Measurements from ENCODE around the gene ARID5B.

Gene ARID5B

DNA sequence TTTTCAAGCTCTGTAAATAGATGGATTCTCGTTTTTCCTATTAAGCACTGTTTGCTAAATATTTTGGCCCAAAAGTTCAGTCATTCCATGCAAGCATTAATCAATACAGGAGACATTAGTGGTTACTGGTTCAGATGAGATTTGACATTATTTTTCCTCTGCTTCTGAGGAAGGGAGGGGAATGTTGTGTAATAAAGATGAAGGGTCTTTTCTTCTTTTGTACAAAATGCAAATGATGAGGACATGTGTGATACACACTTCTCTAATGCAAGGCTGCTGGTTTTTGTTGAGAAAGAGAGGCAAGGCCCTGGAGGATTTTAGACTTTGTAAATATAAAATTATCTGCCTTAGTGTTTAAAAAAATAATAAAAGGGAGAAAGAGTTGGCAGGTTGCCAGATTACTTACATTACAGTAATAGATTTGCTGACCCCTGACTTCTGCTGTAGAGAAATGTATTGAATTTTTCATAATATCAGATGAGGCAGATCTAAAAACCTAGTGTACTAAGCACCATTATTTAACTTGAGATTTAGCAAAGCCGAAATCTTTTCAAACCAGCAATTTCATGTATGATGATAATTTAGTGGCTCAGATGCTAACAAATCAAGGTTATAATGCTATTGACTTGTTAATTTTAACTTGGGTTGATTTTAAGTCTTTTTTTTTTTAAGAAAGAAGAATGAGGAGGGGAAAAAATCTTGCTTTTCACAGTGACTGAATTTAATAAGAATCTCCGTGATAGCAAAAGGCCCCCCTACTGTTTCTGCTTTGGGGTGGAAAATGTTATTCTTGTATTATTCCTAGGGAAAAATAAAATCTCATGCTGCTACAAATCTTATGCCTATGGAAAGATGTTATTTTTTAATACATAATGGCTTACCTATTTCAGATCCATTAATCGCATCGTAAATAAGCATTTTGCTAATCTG lies 180.1 kb downstream of the ARID5B start:
- DNase-seq: peak; percentile 67

DNA sequence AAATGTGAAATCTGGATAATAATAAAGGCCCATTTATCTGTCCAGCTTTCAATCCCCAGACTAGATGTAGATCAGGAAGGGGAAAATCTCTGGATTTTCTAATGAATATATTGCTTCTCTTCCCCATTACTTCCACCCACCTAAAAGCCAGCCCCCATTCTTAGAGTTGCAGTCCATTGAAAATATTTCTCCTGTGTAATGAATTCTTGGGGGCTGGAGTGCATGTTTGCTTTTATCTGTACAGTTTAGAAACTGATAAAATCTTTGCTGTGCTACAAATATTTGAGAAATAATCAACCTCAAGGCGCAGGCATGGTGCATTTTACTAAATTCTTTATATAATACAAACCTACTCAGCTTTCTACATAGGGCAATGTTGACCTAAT lies 180.8 kb downstream of the ARID5B start:
- no peak for DNase-seq

- DNase-seq: peak; percentile 69
Measured at GRCh38 chr10:62082729-62083411, 181.4 kb downstream of the ARID5B start.

DNA sequence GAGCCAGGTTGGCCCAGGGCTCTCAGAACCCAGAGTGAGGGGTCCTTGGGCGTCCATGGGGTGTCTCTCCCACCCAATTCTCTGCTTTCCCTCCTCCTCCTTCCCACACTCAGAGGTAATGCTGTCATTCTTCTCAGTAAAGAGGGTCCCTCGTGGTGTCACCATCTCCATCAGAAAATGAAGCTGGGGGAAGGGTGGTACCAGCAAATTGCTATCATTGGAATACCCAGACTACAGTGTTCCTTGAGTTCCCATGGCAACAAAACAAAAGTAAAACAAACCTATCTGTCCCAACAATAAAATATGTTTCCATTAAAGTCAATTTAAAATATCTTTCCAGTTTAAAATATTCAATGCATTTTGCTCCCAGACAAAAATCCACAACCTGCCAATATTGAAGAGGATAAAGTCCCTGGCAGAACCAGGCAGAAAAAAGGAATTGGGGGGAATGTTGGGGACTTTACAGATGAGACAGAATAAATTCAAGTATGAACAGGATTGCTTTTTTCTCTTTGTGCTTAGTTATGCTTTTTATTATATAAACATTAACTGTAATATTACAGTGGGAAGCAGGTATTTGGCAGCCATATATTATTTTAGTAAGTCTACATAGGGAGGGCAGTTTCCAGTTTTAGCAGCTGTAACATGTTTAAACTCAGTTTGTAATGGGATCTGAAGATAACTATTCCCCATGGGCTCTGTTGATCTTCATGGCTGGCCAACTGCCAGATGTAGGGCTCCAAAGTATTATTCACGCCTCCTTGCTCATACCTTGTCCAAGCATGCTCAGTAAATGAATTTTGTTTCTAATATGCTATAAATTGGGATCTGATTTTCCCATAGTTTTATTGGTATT lies 182.1 kb downstream of the ARID5B start:
- peak; percentile 90 for DNase-seq

GRCh38 chr10:62084451-62084850 lies 183.0 kb downstream of the ARID5B start:
- peak; percentile 42 for DNase-seq

- DNase-seq: no peak
Measured at GRCh38 chr10:62085404-62085803, 183.9 kb downstream of the ARID5B start.

DNA sequence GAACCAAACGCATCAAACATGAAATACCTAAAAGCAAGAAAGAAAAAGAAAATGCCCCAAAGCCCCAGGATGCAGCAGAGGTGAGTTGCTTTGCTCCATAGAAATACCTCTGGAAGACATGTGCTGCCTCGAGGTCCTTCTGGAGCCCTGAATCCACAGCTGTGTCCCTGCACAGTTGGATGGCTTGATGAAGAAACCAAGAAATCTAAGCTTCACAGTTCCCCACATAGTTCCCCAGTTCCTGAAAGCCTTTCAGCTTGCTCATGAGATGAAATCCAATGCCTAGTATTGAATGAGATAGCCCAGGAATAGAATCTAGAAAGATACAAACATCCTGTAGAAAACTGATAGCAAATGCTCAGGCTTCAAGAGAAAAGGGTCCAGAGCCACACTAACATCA lies 184.3 kb downstream of the ARID5B start:
- DNase-seq: no peak

GRCh38 chr10:62087329-62087728 lies 185.8 kb downstream of the ARID5B start:
- no peak for DNase-seq

- DNase-seq: no peak
Measured at GRCh38 chr10:62088786-62089185, 187.3 kb downstream of the ARID5B start.

- no peak for DNase-seq
Measured at GRCh38 chr10:62092301-62093030, 191.0 kb downstream of the ARID5B start.

DNA sequence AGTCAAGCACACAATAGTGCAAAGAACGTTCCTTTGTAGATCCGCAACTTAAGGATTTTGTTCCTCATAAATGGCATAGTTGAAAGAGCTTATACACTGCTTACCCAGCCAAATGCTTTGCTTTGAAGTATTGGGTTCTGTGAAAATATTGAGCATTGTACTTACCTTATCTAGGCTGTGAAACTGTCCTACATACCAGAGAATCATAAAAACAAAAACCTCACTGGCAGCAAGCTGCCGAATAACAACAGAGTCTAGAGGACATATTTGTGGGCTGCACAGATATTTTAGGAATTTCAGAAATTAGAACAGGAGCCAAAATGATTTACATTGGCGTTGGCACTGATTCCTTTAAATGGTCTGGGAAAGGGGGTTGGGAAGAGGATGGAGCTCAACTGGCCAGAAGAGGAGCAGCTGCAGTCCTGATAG lies 192.4 kb downstream of the ARID5B start:
- peak; percentile 55 for DNase-seq

GRCh38 chr10:62095181-62096122 lies 194.0 kb downstream of the ARID5B start:
- DNase-seq: peak; percentile 62

GRCh38 chr10:62096256-62096933 lies 194.9 kb downstream of the ARID5B start:
- no peak for DNase-seq

DNA sequence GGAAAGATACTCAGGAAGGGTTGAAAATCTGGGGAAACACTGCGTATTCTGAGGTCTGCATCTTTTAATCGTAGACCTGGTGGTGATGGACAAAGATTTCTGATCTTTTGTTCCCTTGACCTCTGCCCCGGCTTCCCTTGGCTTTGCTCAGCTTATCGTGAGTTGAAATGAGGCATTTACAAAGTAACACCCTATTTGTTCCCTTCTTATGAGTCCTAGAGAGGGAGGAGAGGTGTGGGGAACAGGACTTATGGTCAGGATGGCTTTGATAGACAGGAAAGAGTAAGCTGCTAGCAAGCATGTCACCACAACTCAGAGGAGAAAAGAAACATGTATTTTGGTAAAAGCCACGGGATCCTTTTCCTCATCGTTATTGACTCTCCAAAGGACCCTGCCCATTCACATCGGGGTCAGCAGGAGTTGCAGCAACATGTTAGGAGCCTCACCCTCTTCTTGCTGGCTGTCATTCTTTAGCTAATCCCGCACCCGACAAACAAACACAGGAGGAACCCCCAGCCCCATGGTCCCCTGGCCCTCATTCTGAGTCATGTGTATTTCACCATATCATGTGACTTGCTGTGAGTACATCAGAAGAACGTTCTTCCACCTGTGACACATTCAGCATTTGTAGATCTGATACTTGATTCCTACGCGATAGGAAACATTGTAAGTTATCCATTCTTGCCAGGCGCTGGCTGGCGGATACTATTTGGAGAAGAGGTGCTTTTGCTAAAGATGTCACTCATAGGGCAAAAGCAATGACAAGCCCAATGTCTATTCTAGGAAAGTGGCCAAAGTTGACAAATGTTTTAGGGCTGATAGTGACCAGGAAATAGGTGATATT lies 197.0 kb downstream of the ARID5B start:
- DNase-seq: no peak

DNA sequence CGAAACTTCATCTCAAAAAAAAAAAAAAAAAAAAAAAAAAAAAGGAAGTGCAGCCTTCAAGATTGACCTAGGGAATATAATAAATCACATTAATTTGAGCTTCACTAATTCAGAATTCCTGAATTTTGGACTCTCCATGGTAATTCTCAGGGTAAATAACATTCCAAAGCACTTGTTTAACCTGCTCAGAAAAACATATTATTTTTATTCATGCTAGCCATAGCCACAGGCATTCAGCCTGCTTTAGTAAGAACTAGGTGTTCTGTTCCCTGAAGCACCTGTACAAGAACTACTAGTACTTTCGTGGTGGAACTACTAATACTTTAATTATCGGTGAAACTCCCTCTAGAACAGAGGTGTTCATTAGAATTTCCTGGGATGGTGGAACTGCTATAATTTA lies 197.8 kb downstream of the ARID5B start:
- no peak for DNase-seq

DNA sequence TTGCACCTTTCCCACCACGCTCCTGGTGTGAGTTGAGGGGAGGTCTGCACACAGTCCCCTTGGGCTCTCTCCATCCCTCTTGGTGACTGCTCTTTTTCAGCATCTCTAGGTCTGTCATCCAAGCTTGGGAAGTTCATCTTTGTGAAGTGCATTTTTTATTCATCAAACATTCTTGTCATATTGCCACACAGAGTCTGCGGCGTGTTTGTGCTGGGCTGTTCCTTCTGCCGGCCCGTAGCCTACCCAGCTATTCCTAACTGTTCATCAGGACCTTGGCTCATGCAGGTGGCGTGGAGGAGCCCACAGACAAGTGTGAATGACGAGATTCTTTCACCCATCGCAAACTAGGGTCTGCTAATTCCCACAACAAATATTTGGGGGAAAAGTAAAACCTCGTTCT lies 202.4 kb downstream of the ARID5B start:
- DNase-seq: no peak

GRCh38 chr10:62106929-62107519 lies 205.5 kb downstream of the ARID5B start:
- DNase-seq: no peak

GRCh38 chr10:62108759-62109586 lies 207.5 kb downstream of the ARID5B start:
- DNase-seq: no peak

Data from eye (tissue), 1 donor.